ENCODE results near the gene LAMA2. TPM values are rescaled to one million over a fixed set of nuclear protein-coding genes. Genes with fewer than 3 reads are reported as not detected.

Gene LAMA2
- total RNA-seq, 4 donors from 2014 or later, result 154 to 331 (median 241) TPM

- TF ChIP-seq CTCF (IDR thresholded peaks at IDR 0.05; ENCODE audit: low read depth), result no peak
These were observed 595.4 kb downstream of the LAMA2 start for GRCh38 chr6:129478379-129478778.

- TF ChIP-seq CTCF (IDR thresholded peaks at IDR 0.05; ENCODE audit: low read depth), result no peak
These were observed 598.8 kb downstream of the LAMA2 start for GRCh38 chr6:129481706-129482105.

- no peak for TF ChIP-seq CTCF (IDR thresholded peaks at IDR 0.05; ENCODE audit: low read depth)
These were observed 602.8 kb downstream of the LAMA2 start for GRCh38 chr6:129485746-129486145.

- no peak for TF ChIP-seq CTCF (IDR thresholded peaks at IDR 0.05; ENCODE audit: low read depth)
These were observed 603.4 kb downstream of the LAMA2 start for GRCh38 chr6:129486327-129486726.

GRCh38 chr6:129488313-129488712 is 605.4 kb downstream of the LAMA2 start:
- TF ChIP-seq CTCF (IDR thresholded peaks at IDR 0.05; ENCODE audit: low read depth), result no peak

- no peak for TF ChIP-seq CTCF (IDR thresholded peaks at IDR 0.05; ENCODE audit: low read depth)
These were observed 606.4 kb downstream of the LAMA2 start for GRCh38 chr6:129489215-129489765.

GRCh38 chr6:129490521-129491255 is 607.8 kb downstream of the LAMA2 start:
- TF ChIP-seq CTCF (IDR thresholded peaks at IDR 0.05; ENCODE audit: low read depth), result no peak

Data from subcutaneous adipose tissue (tissue), 4 donors.